GM12872 (cell line): ENCODE data around the gene DBNDD2.

Experiments
- TF ChIP-seq, protein P1 (sequence below): IDR thresholded peaks from 3 replicates; pipeline ENCODE4 v1.5.1; 2011; ENCODE audit warnings: low read depth, mild to moderate bottlenecking, low read length, moderate library complexity; ENCODE audit not compliant: insufficient read depth

Gene DBNDD2

DNA sequence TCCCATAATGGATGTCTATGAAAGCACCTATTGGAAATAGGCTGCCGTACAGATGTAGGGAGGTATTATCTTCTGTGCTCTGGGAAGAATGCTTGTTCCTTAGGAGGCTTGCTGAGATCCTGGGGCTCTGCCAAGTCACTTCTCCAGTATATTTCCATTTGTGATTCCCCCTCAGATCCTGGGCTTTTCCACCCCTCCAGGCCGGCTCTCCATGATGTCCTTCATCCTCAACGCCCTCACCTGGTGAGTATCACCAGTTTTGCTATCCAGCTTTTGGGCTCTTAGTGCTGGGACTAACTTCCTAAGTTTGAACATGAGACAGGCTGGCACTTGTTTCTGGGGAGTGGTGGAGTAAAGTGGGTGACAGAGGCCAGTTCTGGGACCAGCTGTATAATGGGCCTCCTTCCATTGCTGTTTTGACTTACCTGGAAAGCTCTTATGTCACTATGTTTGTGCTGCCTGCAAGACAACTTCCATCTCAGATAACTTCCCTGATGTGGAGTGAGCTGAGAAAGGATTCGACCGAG lies 42.6 kb upstream of the DBNDD2 start:
- TF ChIP-seq, protein P1, sequence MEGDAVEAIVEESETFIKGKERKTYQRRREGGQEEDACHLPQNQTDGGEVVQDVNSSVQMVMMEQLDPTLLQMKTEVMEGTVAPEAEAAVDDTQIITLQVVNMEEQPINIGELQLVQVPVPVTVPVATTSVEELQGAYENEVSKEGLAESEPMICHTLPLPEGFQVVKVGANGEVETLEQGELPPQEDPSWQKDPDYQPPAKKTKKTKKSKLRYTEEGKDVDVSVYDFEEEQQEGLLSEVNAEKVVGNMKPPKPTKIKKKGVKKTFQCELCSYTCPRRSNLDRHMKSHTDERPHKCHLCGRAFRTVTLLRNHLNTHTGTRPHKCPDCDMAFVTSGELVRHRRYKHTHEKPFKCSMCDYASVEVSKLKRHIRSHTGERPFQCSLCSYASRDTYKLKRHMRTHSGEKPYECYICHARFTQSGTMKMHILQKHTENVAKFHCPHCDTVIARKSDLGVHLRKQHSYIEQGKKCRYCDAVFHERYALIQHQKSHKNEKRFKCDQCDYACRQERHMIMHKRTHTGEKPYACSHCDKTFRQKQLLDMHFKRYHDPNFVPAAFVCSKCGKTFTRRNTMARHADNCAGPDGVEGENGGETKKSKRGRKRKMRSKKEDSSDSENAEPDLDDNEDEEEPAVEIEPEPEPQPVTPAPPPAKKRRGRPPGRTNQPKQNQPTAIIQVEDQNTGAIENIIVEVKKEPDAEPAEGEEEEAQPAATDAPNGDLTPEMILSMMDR, result no peak

DNA sequence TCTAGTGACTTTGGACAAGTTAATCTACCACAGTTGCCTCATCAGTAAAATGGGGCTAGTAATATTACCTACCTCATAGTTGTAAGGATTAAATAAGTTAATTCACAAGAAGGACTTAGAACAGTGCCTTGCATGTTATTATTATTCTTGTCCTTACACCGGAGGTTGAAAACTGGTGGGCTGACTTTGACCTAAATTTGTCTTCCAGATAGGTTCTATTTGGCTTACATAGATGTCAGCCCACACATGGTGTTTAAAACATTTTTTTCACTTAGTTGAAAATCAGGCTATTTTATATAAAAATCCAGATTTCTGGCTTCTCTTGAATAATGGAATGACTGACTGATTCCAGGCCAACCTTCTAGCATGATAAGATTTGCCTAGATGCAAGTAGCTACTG lies 41.9 kb upstream of the DBNDD2 start:
- TF ChIP-seq, protein P1, result no peak

DNA sequence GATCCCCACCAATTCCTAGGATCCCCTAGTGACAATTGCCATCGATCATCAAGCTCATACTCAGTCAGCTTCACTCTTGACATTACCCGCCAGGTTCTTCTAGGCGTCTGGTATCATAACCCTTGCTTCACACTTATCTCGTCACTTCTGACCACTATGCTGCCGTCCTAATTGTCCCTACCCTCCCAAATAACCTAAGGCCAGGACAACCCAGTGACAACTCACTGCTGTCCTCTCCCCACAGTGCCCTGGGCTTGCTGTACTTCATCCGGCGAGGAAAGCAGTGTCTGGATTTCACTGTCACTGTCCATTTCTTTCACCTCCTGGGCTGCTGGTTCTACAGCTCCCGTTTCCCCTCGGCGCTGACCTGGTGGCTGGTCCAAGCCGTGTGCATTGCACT lies 41.5 kb upstream of the DBNDD2 start:
- TF ChIP-seq, protein P1, result no peak

DNA sequence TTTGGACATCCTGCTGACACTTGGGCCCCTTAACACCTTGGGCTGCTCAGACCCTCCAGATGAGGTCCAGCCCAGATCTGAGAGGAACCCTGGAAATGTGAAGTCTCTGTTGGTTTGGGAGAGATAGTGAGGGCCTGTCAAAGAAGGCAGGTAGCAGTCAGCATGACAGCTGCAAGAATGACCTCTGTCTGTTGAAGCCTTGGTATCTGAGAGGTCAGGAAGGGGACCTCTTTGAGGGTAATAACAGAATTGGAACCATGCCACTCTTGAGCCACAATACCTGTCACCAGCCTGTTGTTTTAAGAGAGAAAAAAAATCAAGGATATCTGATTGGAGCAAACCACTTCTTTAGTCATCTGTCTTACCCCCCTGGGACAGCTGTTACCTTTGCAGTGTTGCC lies 41.0 kb upstream of the DBNDD2 start:
- TF ChIP-seq, protein P1, result no peak

DNA sequence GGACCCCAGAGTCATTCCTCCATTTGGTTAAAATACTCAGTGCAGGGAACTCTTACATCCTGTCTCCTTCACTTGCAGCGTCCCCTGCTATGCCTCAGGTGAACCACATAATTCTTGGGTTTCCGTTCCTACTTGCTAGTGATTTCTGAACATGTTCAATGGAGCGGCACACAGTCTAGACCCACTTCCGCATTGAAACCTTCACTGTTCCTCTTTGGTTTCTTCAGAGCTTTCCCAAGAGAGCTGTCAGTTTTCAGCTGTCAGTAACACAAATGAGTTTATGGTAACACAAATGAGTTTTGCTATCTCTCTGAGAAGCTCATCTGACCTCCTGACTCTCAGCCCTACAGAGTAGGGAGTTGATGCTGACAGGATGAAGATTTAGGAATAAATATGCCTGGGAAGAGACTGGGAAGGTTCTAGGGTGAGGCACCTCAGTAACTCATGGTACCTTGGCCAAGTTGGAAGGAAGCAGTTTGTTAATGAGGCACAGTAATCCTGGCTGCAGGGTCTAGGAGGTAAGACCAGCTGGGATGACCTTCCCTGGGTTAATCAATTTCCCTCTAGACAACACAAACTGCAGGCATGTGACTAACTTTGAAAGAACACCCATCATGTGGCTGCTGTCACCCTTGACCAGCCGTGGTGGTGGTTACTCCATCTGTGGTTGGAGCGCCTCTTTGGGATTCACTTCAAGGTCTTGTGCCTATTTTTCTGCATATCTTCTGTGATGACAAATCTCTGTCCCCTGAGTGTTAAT lies 39.7 kb upstream of the DBNDD2 start:
- TF ChIP-seq, protein P1, result no peak

DNA sequence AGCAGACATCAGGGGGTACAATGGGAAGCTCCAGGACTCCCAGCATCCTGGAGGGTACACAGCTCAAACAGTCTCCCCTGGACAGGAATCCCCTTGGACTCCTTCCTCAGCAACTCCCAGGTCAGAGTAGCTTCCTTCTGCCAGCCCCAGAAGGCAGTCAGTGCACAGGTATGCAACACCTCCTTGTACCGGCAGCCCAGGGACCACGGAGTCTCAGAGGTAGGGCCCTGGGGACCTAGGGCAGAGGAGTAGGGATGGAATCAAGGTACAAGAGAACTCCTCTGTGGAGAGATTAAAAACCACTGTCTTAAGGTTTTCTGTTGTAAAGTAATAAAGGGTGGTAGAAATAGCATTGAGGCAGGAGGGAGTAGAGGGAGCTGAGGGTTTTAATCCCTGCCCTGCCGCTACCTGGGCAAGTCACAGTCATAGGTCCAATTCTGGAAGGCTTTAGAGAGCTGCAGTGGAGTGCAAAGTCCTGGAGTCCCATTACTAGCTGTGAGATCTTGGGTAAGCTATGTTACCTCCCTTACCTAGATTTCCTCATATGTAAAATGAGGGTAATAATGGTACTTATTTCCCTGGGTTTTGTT lies 37.4 kb upstream of the DBNDD2 start:
- TF ChIP-seq, protein P1, result no peak

DNA sequence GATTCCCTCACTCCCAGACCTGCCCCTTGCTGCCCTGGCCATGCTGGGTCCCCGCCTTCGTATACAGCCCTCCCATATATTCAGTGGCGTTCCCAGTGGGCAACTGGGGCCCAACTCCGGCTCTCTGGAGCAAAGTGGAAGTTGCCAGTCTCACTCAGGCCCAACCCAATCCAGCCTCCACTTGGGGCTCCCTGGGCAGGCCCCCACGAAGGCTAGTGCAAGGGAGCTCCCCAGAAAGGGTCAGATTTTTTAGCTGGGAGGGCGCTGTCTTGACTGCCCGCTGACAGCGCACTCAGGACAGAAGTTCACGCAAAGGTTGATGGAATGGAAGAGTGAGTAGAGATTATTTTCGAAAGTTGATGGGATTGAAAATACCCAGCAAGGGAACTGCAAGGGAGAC lies 35.8 kb upstream of the DBNDD2 start:
- TF ChIP-seq, protein P1, result no peak
